Hepatocyte (in vitro differentiated cells): ENCODE measurements around the gene ANGPT4. TPM values are rescaled to one million over a fixed set of nuclear protein-coding genes. Genes with fewer than 3 reads are reported as not detected.

Experiments used
- DNase-seq: peaks from one replicate; pipeline ENCODE4 v3.0.0-alpha.2; 2016; ENCODE audit warnings: low spot score
- H2AFZ ChIP-seq: fragments of 200-600 bp; sonication (generic); 2 replicates; pipeline ENCODE4 v1.6.0; 2016; ENCODE audit warnings: antibody characterized with exemption, mild to moderate bottlenecking
- H3K27ac ChIP-seq: fragments of 200-600 bp; sonication (generic); 2 replicates; pipeline ENCODE4 v1.5.1; 2016; ENCODE audit warnings: mild to moderate bottlenecking
- H3K27me3 ChIP-seq: fragments of 200-600 bp; sonication (generic); 2 replicates; pipeline ENCODE4 v1.6.1; 2016
- H3K36me3 ChIP-seq: fragments of 200-600 bp; sonication (generic); replicated peaks from 2 replicates; pipeline ENCODE4 v1.5.1; 2016; ENCODE audit warnings: low read depth; ENCODE audit not compliant: insufficient read depth
- H3K4me1 ChIP-seq: fragments of 200-600 bp; sonication (generic); 2 replicates; pipeline ENCODE4 v1.5.1; 2016; ENCODE audit warnings: mild to moderate bottlenecking, moderate library complexity; ENCODE audit not compliant: insufficient read depth
- H3K4me2 ChIP-seq: fragments of 200-600 bp; sonication (generic); 2 replicates; pipeline ENCODE4 v1.6.0; 2016
- H3K4me3 ChIP-seq: fragments of 200-600 bp; sonication (generic); 2 replicates; pipeline ENCODE4 v1.5.1; 2016; ENCODE audit warnings: mild to moderate bottlenecking
- H3K79me2 ChIP-seq: fragments of 200-600 bp; sonication (generic); 2 replicates; pipeline ENCODE4 v1.6.0; 2017; ENCODE audit warnings: mild to moderate bottlenecking
- H3K9me2 ChIP-seq: fragments of 200-600 bp; sonication (generic); replicated peaks from 2 replicates; pipeline ENCODE4 v1.6.0; 2017; ENCODE audit warnings: mild to moderate bottlenecking; ENCODE audit not compliant: insufficient read depth
- H3K9me3 ChIP-seq: fragments of 200-600 bp; sonication (generic); 2 replicates; pipeline ENCODE4 v1.5.1; 2016; ENCODE audit warnings: low read depth, mild to moderate bottlenecking
- H4K20me1 ChIP-seq: fragments of 200-600 bp; sonication (generic); 2 replicates; pipeline ENCODE4 v1.6.0; 2016; ENCODE audit warnings: mild to moderate bottlenecking; ENCODE audit not compliant: insufficient read depth, poor library complexity, severe bottlenecking
- CTCF ChIP-seq: fragments of 200-600 bp; sonication (generic); IDR thresholded peaks from 2 replicates; pipeline ENCODE4 v1.5.1; 2016; ENCODE audit warnings: antibody characterized with exemption, mild to moderate bottlenecking; ENCODE audit not compliant: poor library complexity
- EZH2 ChIP-seq: fragments of 200-600 bp; sonication (generic); IDR thresholded peaks from 2 replicates; pipeline ENCODE4 v1.6.1; 2016; ENCODE audit warnings: antibody characterized with exemption, mild to moderate bottlenecking, borderline replicate concordance
- EZH2phosphoT487 ChIP-seq: fragments of 200-600 bp; sonication (generic); IDR thresholded peaks from one replicate; pipeline ENCODE4 v1.6.1; 2018; ENCODE audit warnings: antibody characterized with exemption, mild to moderate bottlenecking, low read depth, moderate library complexity; ENCODE audit not compliant: unreplicated experiment, severe bottlenecking
- WGBS: methylation state at CpG from one replicate; pipeline ENCODE4 v1.1.6; 2016; ENCODE audit warnings: low lambda C conversion rate; ENCODE audit errors: missing lambda C conversion rate; 5-methylcytosine and 5-hydroxymethylcytosine counted together
- polyA plus RNA-seq: library from polyadenylated mRNA; unstranded; fragments of >200 nt; fragmentation: Nextera tagmentation; extraction: Ambion mirVana; gene quantifications from 2 replicates; pipeline ENCODE4 v1.2.1, GENCODE V29; 2016
- total RNA-seq: library from RNA; depleted of rRNA; stranded (reverse); fragments of >200 nt; gene quantifications from 2 replicates; pipeline ENCODE4 v1.2.3, GENCODE V29; 2014

Gene ANGPT4
- total and polyA plus RNA-seq, 2 experiments from 2014 or later: not detected

DNA sequence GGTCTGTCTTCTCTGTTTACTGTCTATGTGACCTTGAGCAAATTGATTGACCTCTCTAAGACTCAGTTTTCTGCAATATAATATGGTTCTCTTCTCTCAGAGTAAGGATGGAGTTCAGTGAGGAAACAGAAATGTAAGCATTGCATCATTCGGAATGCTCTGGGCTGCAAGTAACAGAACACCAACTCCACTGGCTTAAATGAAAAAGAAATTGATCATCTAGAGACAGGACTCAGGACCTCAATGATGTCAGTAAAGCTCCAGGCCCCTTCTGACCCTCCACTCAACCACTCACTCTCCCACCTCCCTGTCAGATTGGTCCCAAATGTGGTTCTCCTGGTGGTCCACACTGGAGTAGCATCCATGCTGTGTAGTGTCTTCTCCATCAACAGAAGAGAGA, 50.7 kb downstream of the ANGPT4 start:
- Histone ChIP-seq H3K27ac (no peak overlapping the region), H3K36me3 (no peaks in the 10 kb centered on the region), H3K9me3 (no peaks in the 10 kb centered on the region), H2AFZ (no peak overlapping the region), H3K79me2 (no peaks in the 10 kb centered on the region), H3K9me2 (no peaks in the 10 kb centered on the region), H3K27me3 (no peaks in the 10 kb centered on the region), H3K4me2 (no peak overlapping the region), H3K4me1 (no peaks in the 10 kb centered on the region), H4K20me1 (no peaks in the 10 kb centered on the region), H3K4me3 (no peak overlapping the region)
- TF ChIP-seq EZH2phosphoT487: no peak
- no peak for TF ChIP-seq CTCF
- no peak for TF ChIP-seq EZH2
- 96% methylated on average over 1 of the region's 1 CpG for WGBS
- no peak for DNase-seq

DNA sequence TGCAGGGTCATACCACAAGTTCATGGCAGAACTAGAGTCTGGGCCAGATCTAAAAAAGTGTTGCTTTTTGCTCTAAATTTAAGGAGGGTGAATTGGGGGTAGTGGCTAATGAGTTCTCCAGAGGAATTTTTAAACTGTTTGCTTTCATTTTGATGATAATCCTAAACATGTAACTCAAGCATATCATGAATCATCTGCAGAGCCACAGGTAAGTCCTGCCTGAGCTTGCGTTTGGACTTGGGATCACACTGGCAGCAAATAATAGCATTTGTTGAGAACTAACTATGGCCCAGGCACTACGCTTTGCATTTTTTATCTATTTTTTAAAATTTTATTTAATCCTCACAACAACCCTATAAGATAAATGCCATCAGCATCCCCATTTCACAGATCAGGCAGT, 55.2 kb downstream of the ANGPT4 start:
- WGBS: 90% methylated on average over 2 of the region's 2 CpGs
- TF ChIP-seq CTCF (no peak), EZH2 (no peak), EZH2phosphoT487 (no peak)

DNA sequence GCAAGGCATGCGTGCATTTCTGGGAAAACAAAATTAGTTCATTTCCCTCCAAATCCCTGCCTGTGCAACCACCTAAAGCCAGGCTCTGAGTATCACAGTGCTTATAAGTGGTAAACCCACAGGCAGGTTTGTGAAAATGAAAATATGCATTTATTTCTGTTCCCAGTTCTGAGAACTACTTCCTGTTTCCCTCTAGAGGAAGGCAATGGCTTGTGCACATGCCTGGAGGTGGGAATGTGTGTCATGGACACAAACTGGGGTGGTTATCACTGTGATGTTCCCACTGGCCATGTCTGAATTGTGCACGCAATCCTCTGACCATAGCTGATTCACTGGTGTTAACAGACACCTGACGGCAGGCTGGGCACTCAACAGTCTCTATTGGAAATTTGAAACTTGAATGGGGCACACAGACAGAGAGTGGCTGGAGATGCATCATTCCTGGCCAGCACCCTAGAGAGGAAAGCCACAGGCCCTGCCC, 56.3 kb downstream of the ANGPT4 start:
- Histone ChIP-seq H3K79me2 (no peaks in the 10 kb centered on the region), H2AFZ (no peak overlapping the region), H3K4me1 (no peaks in the 10 kb centered on the region), H3K9me3 (no peaks in the 10 kb centered on the region), H3K27ac (no peak overlapping the region), H3K4me2 (no peak overlapping the region), H4K20me1 (no peaks in the 10 kb centered on the region), H3K36me3 (no peaks in the 10 kb centered on the region), H3K9me2 (no peaks in the 10 kb centered on the region), H3K4me3 (no peak overlapping the region), H3K27me3 (no peaks in the 10 kb centered on the region)
- no peak for TF ChIP-seq EZH2phosphoT487
- TF ChIP-seq CTCF: no peak
- no peak for TF ChIP-seq EZH2
- DNase-seq: no peak
- 38% methylated on average over 3 of the region's 3 CpGs for WGBS

More for the DNA sequence above, 55.2 kb downstream of the ANGPT4 start:
- H3K27ac ChIP-seq: no peak overlapping the region
- no peaks in the 10 kb centered on the region for H4K20me1 ChIP-seq
- no peak overlapping the region for H3K4me3 ChIP-seq
- no peaks in the 10 kb centered on the region for H3K79me2 ChIP-seq
- no peaks in the 10 kb centered on the region for H3K36me3 ChIP-seq
- no peak for DNase-seq
- no peaks in the 10 kb centered on the region for H3K9me2 ChIP-seq
- H3K4me1 ChIP-seq: no peaks in the 10 kb centered on the region
- no peaks in the 10 kb centered on the region for H3K27me3 ChIP-seq
- no peaks in the 10 kb centered on the region for H3K9me3 ChIP-seq
- H2AFZ ChIP-seq: no peak overlapping the region
- H3K4me2 ChIP-seq: no peak overlapping the region

DNA sequence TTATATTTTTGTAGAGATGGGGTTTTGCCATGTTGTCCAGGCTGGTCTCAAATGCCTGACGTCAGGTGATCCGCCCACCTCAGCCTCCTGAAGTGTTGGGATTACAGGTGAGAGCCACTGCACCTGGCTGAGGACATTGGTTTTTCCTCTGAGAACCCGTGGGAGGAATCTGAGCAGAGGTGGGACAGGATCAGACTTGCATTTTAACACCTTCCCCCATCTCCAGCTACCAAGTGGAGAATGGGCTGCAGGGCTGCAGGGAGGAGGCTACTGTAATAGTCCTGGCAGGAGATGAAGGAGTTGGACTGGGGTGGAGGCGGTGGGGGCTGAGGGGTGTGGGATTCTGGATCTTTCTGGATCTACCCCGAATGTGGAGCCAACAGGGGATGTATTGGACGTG, 58.1 kb downstream of the ANGPT4 start:
- no peak overlapping the region for H2AFZ ChIP-seq
- no peak overlapping the region for H3K4me3 ChIP-seq
- no peak overlapping the region for H3K4me2 ChIP-seq
- no peaks in the 10 kb centered on the region for H3K79me2 ChIP-seq
- H3K4me1 ChIP-seq: no peaks in the 10 kb centered on the region
- no peaks in the 10 kb centered on the region for H3K36me3 ChIP-seq
- no peak overlapping the region for H3K27ac ChIP-seq
- no peaks in the 10 kb centered on the region for H3K27me3 ChIP-seq
- TF ChIP-seq EZH2phosphoT487: no peak
- TF ChIP-seq EZH2: no peak
- no peak for TF ChIP-seq CTCF
- 83% methylated on average over 5 of the region's 6 CpGs for WGBS
- no peaks in the 10 kb centered on the region for H3K9me3 ChIP-seq
- no peak for DNase-seq
- no peaks in the 10 kb centered on the region for H3K9me2 ChIP-seq
- H4K20me1 ChIP-seq: no peaks in the 10 kb centered on the region
